Measurements from ENCODE around the gene AFF3. TPM values are rescaled to one million over a fixed set of nuclear protein-coding genes. Genes with fewer than 3 reads are reported as not detected.

The AFF3 gene
- total and polyA plus RNA-seq, 2 experiments from 2014 or later: 7.3 to 7.8 TPM

- no peak overlapping the region for H3K4me2 ChIP-seq
- no peak overlapping the region for H2AFZ ChIP-seq
- H4K20me1 ChIP-seq (ENCODE audit: insufficient read depth, poor library complexity, severe bottlenecking): no peaks in the 10 kb centered on the region
- H3K4me1 ChIP-seq (ENCODE audit: insufficient read depth): no peaks in the 10 kb centered on the region
- DNase-seq (ENCODE audit: low spot score): no peak
- 94% methylated on average over 4 of the region's 4 CpGs for WGBS (ENCODE audit: low lambda C conversion rate, missing lambda C conversion rate)
- no peak overlapping the region for H3K27ac ChIP-seq
- no peaks in the 10 kb centered on the region for H3K9me2 ChIP-seq (replicated peaks; ENCODE audit: insufficient read depth)
- no peaks in the 10 kb centered on the region for H3K79me2 ChIP-seq
- no peaks in the 10 kb centered on the region for H3K36me3 ChIP-seq (replicated peaks; ENCODE audit: insufficient read depth, low read depth)
- no peak overlapping the region for H3K4me3 ChIP-seq
- TF ChIP-seq, protein P1, sequence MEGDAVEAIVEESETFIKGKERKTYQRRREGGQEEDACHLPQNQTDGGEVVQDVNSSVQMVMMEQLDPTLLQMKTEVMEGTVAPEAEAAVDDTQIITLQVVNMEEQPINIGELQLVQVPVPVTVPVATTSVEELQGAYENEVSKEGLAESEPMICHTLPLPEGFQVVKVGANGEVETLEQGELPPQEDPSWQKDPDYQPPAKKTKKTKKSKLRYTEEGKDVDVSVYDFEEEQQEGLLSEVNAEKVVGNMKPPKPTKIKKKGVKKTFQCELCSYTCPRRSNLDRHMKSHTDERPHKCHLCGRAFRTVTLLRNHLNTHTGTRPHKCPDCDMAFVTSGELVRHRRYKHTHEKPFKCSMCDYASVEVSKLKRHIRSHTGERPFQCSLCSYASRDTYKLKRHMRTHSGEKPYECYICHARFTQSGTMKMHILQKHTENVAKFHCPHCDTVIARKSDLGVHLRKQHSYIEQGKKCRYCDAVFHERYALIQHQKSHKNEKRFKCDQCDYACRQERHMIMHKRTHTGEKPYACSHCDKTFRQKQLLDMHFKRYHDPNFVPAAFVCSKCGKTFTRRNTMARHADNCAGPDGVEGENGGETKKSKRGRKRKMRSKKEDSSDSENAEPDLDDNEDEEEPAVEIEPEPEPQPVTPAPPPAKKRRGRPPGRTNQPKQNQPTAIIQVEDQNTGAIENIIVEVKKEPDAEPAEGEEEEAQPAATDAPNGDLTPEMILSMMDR (IDR thresholded peaks at IDR 0.05; ENCODE audit: poor library complexity): no peak
- TF ChIP-seq EZH2phosphoT487 (IDR thresholded peaks at IDR 0.05; ENCODE audit: low read depth, severe bottlenecking, unreplicated experiment) (no peak), EZH2 (IDR thresholded peaks at IDR 0.05; ENCODE audit: borderline replicate concordance) (no peak)
- no peaks in the 10 kb centered on the region for H3K27me3 ChIP-seq
- H3K9me3 ChIP-seq (ENCODE audit: low read depth): no peaks in the 10 kb centered on the region
Measured at GRCh38 chr2:99860720-99861375, 281.5 kb downstream of the AFF3 start.

- no peak for DNase-seq (ENCODE audit: low spot score)
- Histone ChIP-seq H3K79me2 (no peaks in the 10 kb centered on the region), H3K9me2 (replicated peaks; ENCODE audit: insufficient read depth) (no peaks in the 10 kb centered on the region), H4K20me1 (ENCODE audit: insufficient read depth, poor library complexity, severe bottlenecking) (no peaks in the 10 kb centered on the region), H3K9me3 (ENCODE audit: low read depth) (peaks cover 4% of the 10 kb centered on the region), H3K36me3 (replicated peaks; ENCODE audit: insufficient read depth, low read depth) (no peaks in the 10 kb centered on the region), H3K27ac (no peak overlapping the region), H3K4me3 (no peak overlapping the region), H2AFZ (no peak overlapping the region), H3K4me2 (no peak overlapping the region), H3K4me1 (ENCODE audit: insufficient read depth) (no peaks in the 10 kb centered on the region), H3K27me3 (no peaks in the 10 kb centered on the region)
- WGBS (ENCODE audit: low lambda C conversion rate, missing lambda C conversion rate): 90% methylated on average over 6 of the region's 6 CpGs
- TF ChIP-seq EZH2 (IDR thresholded peaks at IDR 0.05; ENCODE audit: borderline replicate concordance) (no peak), EZH2phosphoT487 (IDR thresholded peaks at IDR 0.05; ENCODE audit: low read depth, severe bottlenecking, unreplicated experiment) (no peak)
- TF ChIP-seq, protein P1 (IDR thresholded peaks at IDR 0.05; ENCODE audit: poor library complexity): no peak
Measured at GRCh38 chr2:99858951-99859596, 283.3 kb downstream of the AFF3 start.

DNA sequence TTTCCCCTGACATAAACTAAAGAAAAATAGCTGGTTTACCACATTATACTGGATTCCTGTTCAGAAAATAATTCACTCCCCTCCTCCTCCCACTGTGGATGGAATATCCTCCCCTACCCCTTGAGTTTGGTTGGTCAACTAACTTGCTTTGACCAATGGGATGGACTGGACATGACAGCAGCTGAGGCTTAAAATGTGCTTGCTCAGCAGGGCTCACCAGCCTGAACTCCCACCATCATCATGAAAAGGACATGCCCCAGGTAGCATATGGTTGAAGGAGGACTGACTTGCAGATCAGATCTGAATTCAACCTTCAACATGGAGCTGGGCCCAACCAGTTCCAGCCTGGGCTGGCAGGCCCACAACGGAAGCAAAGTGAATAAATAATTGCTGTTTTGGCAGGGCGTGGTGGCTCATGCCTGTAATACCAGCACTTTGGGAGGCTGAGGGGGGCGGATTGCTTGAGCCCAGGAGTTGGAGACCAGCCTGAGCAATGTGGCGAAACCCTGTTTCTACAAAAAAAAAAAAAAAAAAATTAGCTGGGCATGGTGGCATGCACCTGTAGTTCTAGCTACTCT is 284.4 kb downstream of the AFF3 start:
- Histone ChIP-seq H3K79me2 (no peaks in the 10 kb centered on the region), H3K4me2 (no peak overlapping the region), H4K20me1 (ENCODE audit: insufficient read depth, poor library complexity, severe bottlenecking) (no peaks in the 10 kb centered on the region), H3K4me3 (no peak overlapping the region), H3K27me3 (no peaks in the 10 kb centered on the region), H3K9me2 (replicated peaks; ENCODE audit: insufficient read depth) (no peaks in the 10 kb centered on the region), H3K9me3 (ENCODE audit: low read depth) (peaks cover 4% of the 10 kb centered on the region), H3K36me3 (replicated peaks; ENCODE audit: insufficient read depth, low read depth) (no peaks in the 10 kb centered on the region), H2AFZ (no peak overlapping the region), H3K4me1 (ENCODE audit: insufficient read depth) (no peaks in the 10 kb centered on the region), H3K27ac (no peak overlapping the region)
- WGBS (ENCODE audit: low lambda C conversion rate, missing lambda C conversion rate): 95% methylated on average over 4 of the region's 4 CpGs
- TF ChIP-seq EZH2phosphoT487 (IDR thresholded peaks at IDR 0.05; ENCODE audit: low read depth, severe bottlenecking, unreplicated experiment) (no peak), EZH2 (IDR thresholded peaks at IDR 0.05; ENCODE audit: borderline replicate concordance) (no peak)
- TF ChIP-seq, protein P1 (IDR thresholded peaks at IDR 0.05; ENCODE audit: poor library complexity): no peak
- no peak for DNase-seq (ENCODE audit: low spot score)

Measured in hepatocyte (in vitro differentiated cells).